Urinary bladder (tissue), 4 donors: Measurements from ENCODE around the gene BICD1. TPM values are rescaled to one million over a fixed set of nuclear protein-coding genes. Genes with fewer than 3 reads are reported as not detected.
A peak's percentile ranks its signal among the peaks of the same experiment; 100 is the strongest.
"Not testable (repeated sequence)": the region's sequence is repeated elsewhere in the genome, so short reads cannot be mapped to it uniquely, and the experiment has no call there.

ENCODE experiments used
- DNase-seq: peaks from one replicate; pipeline ENCODE4 v3.0.0-alpha.2; 2015; ENCODE audit errors: extremely low spot score
- H3K27ac ChIP-seq: one replicate; pipeline ENCODE4 v1.5.1; 2013; ENCODE audit warnings: low read depth, mild to moderate bottlenecking, moderate library complexity
- H3K36me3 ChIP-seq: one replicate; pipeline ENCODE4 v1.6.1; 2013; ENCODE audit warnings: mild to moderate bottlenecking, moderate library complexity; ENCODE audit not compliant: insufficient read depth
- H3K4me1 ChIP-seq: one replicate; pipeline ENCODE4 v1.6.1; 2013; ENCODE audit warnings: mild to moderate bottlenecking, moderate library complexity; ENCODE audit not compliant: insufficient read depth
- H3K4me3 ChIP-seq: one replicate; pipeline ENCODE4 v1.5.1; 2013; ENCODE audit warnings: low read depth, low read length
- WGBS: extraction: QIAGEN DNeasy Blood & Tissue Kit; methylation state at CpG from one replicate; pipeline ENCODE4 v1.1.7; 2013; 5-methylcytosine and 5-hydroxymethylcytosine counted together
- polyA plus RNA-seq: library from polyadenylated mRNA; stranded (reverse); fragments of 200-250 nt; gene quantifications from one replicate; pipeline ENCODE4 v1.2.3, GENCODE V29; 2013
- total RNA-seq: library from RNA; depleted of rRNA; stranded (reverse); fragments of >200 nt; gene quantifications from one replicate; pipeline ENCODE4 v1.2.3, GENCODE V29; 2014
- donor health status: healthy with polysubstance abuse.
- donor health status: healthy.

BICD1 gene
- total and polyA plus RNA-seq, 2 donors = 8.8 to 38.1 TPM

DNA sequence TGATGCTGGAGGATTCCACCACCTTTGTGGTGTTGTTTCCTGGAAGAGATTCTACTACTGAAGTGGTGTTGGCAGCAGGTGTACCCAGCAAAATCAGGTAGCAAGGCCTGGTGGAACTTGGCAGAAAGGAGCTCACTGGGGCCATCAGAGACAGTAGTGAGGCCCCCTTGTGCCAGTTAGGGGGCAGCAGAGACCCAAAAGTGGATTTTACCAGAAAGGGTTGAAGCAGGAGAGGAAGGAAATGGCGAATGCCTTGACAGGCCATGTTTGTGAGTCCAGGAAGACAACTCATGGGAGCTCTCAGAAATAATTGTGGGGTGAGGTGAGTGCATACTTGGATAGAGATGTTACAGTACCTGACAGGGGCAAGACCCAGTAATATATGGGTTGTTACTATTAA lies 155.0 kb downstream of the BICD1 start:
- no peaks in the 10 kb centered on the region for H3K4me1 ChIP-seq
- H3K36me3 ChIP-seq = no peaks in the 10 kb centered on the region
- no peak overlapping the region for H3K27ac ChIP-seq
- 96% methylated on average over 1 of the region's 1 CpG for WGBS
- H3K4me3 ChIP-seq = no peak overlapping the region
- DNase-seq = no peak

DNA sequence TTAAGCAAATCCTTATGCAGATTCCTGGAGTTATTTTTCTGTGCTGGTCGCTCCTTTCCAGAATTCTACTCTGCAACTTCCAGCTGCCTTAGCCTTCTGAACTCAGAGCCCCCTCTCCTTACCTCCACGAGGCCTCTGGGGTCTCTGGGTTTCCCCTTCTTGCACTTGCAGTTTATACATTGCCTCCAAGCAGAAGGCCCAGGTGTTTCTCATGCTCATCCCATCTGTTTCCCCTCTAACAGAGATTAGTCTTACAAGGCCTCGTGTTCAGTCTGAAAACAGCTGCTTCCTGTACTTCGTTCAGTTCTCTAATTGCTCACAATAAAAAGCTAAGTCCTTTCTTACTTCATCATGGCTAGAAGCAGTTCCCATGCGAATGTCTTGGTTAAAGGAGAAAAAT lies 158.3 kb downstream of the BICD1 start:
- H3K4me3 ChIP-seq = no peak overlapping the region
- no peaks in the 10 kb centered on the region for H3K4me1 ChIP-seq
- no peaks in the 10 kb centered on the region for H3K36me3 ChIP-seq
- WGBS = 42% methylated on average over 5 of the region's 5 CpGs
- H3K27ac ChIP-seq = no peak overlapping the region
- DNase-seq = peak; percentile 37

DNA sequence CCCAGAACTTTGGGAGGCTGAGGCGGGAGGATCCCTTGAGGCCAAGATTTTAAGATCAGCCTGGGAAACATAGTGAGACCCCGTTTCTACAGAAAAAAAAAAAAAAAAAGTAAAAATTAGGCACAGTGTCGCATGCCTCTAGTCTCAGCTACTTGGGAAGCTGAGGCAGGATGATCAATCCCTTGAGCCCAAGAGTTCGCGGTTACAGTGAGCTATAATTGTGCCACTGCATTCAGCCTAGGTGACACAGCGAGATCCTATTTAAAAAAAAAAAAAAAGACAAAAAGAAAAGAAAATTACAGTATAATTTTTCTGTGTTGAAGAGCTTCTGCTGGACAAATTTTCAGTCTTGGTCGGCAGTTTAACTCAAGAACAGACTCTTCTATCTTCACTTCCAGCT lies 158.8 kb downstream of the BICD1 start:
- no peak for DNase-seq
- Histone ChIP-seq H3K27ac (no peak overlapping the region), H3K4me3 (no peak overlapping the region), H3K4me1 (no peaks in the 10 kb centered on the region), H3K36me3 (no peaks in the 10 kb centered on the region)
- 81% methylated on average over 7 of the region's 7 CpGs for WGBS

DNA sequence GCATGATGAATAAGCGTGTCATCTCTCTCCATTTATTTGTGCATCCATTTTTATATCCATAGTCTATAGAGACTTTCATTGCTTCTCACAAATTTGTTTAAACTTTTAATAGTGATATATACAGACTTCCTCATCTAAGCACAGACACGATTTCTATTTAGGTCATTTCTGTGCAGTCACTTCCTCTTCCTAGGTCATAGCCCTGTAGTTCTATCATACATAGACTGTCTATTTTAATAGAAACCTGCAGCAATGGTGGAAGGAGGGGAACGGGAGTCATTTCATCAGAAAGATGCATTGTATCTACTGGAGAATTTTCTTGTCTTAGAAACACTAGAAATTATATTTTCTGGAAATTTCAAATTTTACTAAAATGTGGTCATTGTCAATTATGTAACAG lies 159.3 kb downstream of the BICD1 start:
- no peak for DNase-seq
- WGBS = 74% methylated on average over 3 of the region's 3 CpGs
- Histone ChIP-seq H3K36me3 (no peaks in the 10 kb centered on the region), H3K4me3 (no peak overlapping the region), H3K4me1 (no peaks in the 10 kb centered on the region), H3K27ac (no peak overlapping the region)

DNA sequence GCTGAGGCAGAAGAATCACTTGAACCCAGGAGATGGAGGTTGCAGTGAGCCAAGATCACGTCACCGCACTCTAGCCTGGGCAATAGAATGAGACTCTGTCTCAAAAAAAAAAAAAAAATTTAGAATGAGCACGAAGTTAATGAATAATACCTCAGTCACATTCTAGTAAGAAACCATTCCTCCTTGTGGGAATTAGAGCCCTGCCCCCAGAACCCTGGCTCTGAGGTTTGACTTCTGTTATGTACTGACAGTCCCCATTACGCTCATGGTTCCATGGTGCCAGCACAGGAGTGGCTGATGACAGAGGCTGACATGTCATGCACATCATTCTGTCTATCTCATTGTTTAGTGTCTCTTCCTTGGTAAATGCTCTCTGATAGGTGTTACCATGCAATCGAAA lies 160.1 kb downstream of the BICD1 start:
- H3K4me1 ChIP-seq = peaks cover 1% of the 10 kb centered on the region
- DNase-seq = no peak
- no peak overlapping the region for H3K4me3 ChIP-seq
- no peaks in the 10 kb centered on the region for H3K36me3 ChIP-seq
- H3K27ac ChIP-seq = no peak overlapping the region
- 94% methylated on average over 5 of the region's 5 CpGs for WGBS

DNA sequence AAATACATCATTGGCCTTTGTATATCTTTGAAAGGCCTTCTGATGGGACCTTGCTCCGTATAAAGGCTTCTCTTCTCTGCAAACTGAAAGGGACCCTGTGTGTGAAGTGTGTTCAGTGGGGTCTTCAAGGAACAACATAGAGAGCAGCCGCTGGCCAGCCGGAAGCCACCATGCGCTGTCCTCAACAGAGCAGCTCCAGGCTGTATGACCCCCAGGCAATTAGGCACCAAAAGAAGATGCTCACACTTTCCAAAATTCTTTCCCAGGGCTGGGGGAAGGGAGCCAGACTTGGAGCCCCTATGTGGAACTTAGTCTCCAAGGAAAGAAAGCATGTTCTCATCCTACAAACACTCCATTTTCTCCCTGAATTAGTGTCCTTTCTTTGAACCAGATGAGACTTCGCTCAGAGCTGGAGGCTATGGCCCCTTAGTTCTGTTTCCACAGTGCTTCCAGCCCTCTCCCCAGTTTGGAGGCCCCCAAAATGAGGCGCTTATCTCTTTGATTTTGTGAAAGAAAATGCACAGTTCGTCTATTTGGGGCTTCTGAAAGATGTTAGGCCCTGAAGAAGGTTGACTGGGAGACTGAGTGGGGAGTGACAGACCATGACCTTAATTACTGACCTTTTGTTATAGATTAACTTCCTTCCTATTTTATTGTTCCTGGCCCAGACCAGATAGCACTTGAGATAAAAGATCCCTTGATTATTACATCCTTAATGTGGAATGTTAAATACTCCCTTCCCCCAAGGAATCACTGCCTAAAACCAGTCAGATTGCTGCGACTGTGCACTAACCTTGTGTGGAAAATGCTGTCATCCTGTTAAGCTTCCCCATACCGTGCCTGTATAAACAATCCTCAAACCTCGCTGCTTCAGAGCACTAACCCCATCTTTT lies 164.4 kb downstream of the BICD1 start:
- Histone ChIP-seq H3K4me1 (peaks cover 1% of the 10 kb centered on the region), H3K27ac (no peak overlapping the region), H3K36me3 (no peaks in the 10 kb centered on the region), H3K4me3 (no peak overlapping the region)
- WGBS = 57% methylated on average over 10 of the region's 10 CpGs
- DNase-seq = no peak

DNA sequence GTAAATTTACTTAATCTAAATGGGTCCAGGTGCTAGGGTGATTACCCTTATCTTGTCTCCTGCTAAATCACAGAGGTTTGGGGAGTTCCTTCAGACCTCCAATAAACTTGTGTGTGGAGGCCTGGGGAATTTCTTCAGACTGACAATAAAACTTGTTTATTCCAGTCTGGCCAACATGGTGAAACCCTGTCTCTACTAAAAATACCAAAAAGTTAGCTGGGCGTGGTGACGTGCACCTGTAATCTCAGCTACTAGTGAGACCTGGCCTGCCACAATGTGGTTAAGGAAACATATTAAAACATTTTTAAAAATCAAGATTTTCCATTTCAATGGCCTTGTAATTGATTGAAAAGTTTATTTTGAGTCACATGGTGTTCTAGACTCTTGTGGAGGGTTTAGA lies 165.8 kb downstream of the BICD1 start:
- no peak overlapping the region for H3K27ac ChIP-seq
- WGBS = 53% methylated on average over 2 of the region's 2 CpGs
- no peak for DNase-seq
- no peak overlapping the region for H3K4me3 ChIP-seq
- H3K4me1 ChIP-seq = peaks cover 1% of the 10 kb centered on the region
- no peaks in the 10 kb centered on the region for H3K36me3 ChIP-seq

DNA sequence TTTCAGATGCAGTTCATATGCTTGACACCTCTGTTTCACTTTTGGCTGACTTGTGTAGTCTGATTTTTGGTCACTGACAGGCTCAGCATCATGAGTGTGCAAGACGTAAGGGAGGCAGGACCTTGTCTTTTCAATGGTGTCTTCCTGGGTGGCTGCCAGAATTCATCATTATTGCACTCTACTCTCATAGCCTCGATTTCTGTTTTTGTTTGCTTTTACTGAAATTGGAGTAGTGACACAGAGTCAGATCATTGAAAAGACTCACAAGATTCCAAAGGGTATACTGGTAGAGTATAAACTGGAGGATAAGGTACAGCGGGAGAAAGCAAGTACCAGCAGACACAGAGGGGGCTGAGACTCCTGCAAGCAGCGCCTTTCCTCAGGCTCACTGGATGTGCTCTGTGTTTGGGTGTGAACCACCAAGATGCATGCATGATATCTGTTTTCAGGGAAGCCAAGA lies 166.4 kb downstream of the BICD1 start:
- no peak for DNase-seq
- peaks cover 1% of the 10 kb centered on the region for H3K4me1 ChIP-seq
- 63% methylated on average over 4 of the region's 4 CpGs for WGBS
- no peaks in the 10 kb centered on the region for H3K36me3 ChIP-seq
- no peak overlapping the region for H3K4me3 ChIP-seq
- no peak overlapping the region for H3K27ac ChIP-seq

DNA sequence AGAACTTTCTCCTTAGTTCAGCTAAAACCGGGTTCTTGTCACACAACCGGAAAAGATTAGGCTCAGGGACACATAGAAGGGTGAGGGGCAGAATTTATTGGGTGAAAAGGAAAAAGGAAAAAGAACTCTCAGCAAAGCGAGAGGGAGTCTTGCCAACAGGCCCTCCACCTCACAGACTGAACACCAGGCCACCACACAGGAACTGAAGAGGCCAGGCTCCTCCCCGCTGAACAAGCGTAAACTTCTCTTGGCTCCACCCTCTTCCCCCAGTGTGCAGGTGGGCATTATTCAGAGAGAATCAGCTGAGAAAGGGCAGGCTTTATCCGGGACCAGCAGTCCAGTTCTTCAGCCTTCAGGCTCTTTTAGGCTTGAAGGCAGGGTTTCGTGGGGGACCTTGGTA lies 167.1 kb downstream of the BICD1 start:
- H3K36me3 ChIP-seq = no peaks in the 10 kb centered on the region
- peaks cover 1% of the 10 kb centered on the region for H3K4me1 ChIP-seq
- no peak overlapping the region for H3K4me3 ChIP-seq
- 68% methylated on average over 7 of the region's 7 CpGs for WGBS
- no peak overlapping the region for H3K27ac ChIP-seq
- no peak for DNase-seq

DNA sequence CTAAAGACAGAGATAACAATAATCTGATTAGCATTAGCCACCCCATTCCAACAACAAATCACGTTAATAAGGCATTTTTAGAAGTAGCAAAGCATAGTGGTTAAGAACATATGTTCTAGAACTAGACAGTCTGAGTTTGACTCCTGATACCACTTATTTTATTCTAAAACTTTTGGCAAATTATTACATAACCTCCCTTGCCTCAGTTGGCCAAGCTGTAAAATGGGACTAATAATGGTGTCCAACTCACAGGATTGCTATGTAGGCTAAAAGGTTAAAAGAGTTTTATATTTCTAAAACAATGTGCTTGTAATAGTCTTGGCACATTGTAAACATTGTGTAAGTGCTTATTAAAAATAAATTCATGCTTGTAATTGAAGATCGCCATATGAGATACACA lies 168.0 kb downstream of the BICD1 start:
- no peaks in the 10 kb centered on the region for H3K36me3 ChIP-seq
- no peak overlapping the region for H3K4me3 ChIP-seq
- WGBS = 68% methylated on average over 2 of the region's 2 CpGs
- no peak overlapping the region for H3K27ac ChIP-seq
- H3K4me1 ChIP-seq = peaks cover 1% of the 10 kb centered on the region
- DNase-seq = no peak

DNA sequence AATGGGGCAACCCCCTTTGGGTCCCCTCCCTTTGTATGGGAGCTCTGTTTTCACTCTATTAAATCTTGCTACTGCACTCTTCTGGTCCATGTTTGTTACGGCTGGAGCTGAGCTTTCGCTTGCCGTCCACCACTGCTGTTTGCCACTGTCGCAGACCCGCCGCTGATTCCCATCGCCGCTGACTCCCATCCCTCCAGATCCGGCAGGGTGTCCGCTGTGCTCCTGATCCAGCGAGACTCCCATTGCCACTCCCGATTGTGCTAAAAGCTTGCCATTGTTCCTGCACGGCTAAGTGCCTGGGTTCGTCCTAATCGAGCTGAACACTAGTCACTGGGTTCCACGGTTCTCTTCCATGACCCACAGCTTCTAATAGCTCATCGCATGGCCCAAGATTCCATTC lies 168.9 kb downstream of the BICD1 start:
- WGBS = 94% methylated on average over 17 of the region's 17 CpGs
- H3K27ac ChIP-seq, H3K4me1 ChIP-seq, DNase-seq, H3K4me3 ChIP-seq, H3K36me3 ChIP-seq: not testable (repeated sequence)

DNA sequence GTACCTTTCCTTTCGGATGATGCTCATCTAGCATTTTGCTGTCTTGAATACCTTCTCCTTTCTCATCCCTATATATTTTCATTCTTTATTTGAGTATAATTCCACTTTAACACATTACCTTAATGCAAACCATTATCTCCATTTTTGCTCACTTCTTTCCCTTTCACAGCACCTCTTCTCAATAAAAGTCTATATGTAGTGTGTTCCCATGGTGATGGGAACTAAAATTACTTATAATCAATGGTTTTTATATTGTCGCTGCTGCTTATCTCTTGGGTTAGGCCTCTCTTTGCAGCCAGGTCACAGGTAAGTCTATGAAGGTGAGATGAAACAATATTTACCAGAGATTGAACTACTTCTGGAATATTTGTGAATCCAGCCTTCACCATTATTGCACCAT lies 171.1 kb downstream of the BICD1 start:
- H3K4me1 ChIP-seq = no peaks in the 10 kb centered on the region
- no peak overlapping the region for H3K4me3 ChIP-seq
- no peaks in the 10 kb centered on the region for H3K36me3 ChIP-seq
- WGBS = 92% methylated on average over 2 of the region's 2 CpGs
- no peak overlapping the region for H3K27ac ChIP-seq
- no peak for DNase-seq

DNA sequence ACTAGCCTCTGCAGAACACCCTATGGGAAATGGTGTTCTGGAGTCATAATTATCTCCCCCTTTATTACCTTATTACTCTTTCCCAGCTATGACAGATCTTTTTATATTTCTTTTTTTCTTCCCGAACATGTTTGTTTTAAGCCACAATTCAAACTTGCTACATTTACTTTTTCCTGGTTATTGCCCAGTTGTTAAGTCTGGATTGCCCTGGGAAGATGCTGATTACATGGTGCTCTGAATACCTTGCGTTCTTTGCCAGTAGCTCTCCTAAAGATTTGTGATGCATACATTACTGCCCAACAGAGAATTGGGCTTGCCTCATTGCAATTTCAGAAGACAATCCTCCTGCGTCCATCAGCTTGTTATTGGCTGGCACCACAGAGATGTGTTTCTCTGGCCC lies 174.5 kb downstream of the BICD1 start:
- Histone ChIP-seq H3K27ac (no peak overlapping the region), H3K4me1 (no peaks in the 10 kb centered on the region), H3K4me3 (no peak overlapping the region), H3K36me3 (no peaks in the 10 kb centered on the region)
- DNase-seq = no peak
- WGBS = 93% methylated on average over 3 of the region's 3 CpGs

DNA sequence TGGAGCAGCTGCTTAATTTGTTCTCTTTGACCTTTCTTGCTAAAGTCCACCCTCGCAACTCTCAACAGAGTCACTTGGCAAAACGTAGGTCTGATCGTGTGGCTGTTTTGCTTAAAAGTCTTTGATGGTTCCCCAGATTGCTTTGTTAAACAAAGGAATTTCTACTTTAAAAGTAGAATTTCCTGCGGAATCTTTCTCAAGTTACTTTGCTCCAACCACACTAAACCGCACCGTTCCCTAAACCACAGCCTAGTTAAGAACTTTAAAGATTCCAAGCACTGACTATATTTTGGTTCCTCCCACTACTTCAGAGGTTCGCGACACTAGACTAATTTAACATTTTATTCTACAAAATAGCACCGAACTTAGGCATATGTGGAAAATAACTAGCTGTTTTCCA lies 177.9 kb downstream of the BICD1 start:
- 83% methylated on average over 9 of the region's 9 CpGs for WGBS
- Histone ChIP-seq H3K36me3 (no peaks in the 10 kb centered on the region), H3K4me3 (no peak overlapping the region), H3K27ac (no peak overlapping the region), H3K4me1 (no peaks in the 10 kb centered on the region)
- no peak for DNase-seq
